GM12891 (cell line): Measurements from ENCODE around the gene SHC1.
A peak's percentile ranks its signal among the peaks of the same experiment; 100 is the strongest.

Experiments
- DNase-seq: peaks from one replicate; pipeline ENCODE4 v3.0.0; 2011; ENCODE audit warnings: low spot score; ENCODE audit not compliant: insufficient read length
- FAIRE-seq: peaks from 2 replicates; lab custom pipeline; 2011; peaks lifted over from hg19 to GRCh38; lab: Jason Lieb, UNC
- PAX5 ChIP-seq: IDR thresholded peaks from 2 replicates; pipeline ENCODE4 v1.6.1; 2011; ENCODE audit warnings: low read length, moderate library complexity, mild to moderate bottlenecking; ENCODE audit not compliant: insufficient read depth, severe bottlenecking
- POLR2A ChIP-seq: IDR thresholded peaks from 2 replicates; pipeline ENCODE4 v1.6.1; 2011; ENCODE audit warnings: low read depth, low read length, control low read depth
- POLR2AphosphoS5 ChIP-seq: IDR thresholded peaks from 2 replicates; pipeline ENCODE4 v1.6.1; 2011; ENCODE audit warnings: low read depth, low read length, control low read depth
- POU2F2 ChIP-seq: IDR thresholded peaks from 2 replicates; pipeline ENCODE4 v1.6.1; 2011; ENCODE audit warnings: low read depth, mild to moderate bottlenecking, control low read depth, low read length, moderate library complexity
- SPI1 ChIP-seq: IDR thresholded peaks from 2 replicates; pipeline ENCODE4 v1.6.1; 2011; ENCODE audit warnings: low read depth, low read length, control low read depth
- TAF1 ChIP-seq: IDR thresholded peaks from 2 replicates; pipeline ENCODE4 v1.6.1; 2011; ENCODE audit warnings: low read depth, low read length, control low read depth

The SHC1 gene

GRCh38 chr1:154974808-154975408 is 4.4 kb upstream of the SHC1 start:
- peak; percentile 58; the same call in 1 of the 2 replicates for TF ChIP-seq TAF1
- TF ChIP-seq POLR2AphosphoS5 = peak; percentile 62
- peak; percentile 64 for TF ChIP-seq SPI1
- peak; percentile 66 for TF ChIP-seq POLR2A
- TF ChIP-seq POU2F2 = no peak
- FAIRE-seq = peak; percentile 97
- DNase-seq = peak; percentile 68

DNA sequence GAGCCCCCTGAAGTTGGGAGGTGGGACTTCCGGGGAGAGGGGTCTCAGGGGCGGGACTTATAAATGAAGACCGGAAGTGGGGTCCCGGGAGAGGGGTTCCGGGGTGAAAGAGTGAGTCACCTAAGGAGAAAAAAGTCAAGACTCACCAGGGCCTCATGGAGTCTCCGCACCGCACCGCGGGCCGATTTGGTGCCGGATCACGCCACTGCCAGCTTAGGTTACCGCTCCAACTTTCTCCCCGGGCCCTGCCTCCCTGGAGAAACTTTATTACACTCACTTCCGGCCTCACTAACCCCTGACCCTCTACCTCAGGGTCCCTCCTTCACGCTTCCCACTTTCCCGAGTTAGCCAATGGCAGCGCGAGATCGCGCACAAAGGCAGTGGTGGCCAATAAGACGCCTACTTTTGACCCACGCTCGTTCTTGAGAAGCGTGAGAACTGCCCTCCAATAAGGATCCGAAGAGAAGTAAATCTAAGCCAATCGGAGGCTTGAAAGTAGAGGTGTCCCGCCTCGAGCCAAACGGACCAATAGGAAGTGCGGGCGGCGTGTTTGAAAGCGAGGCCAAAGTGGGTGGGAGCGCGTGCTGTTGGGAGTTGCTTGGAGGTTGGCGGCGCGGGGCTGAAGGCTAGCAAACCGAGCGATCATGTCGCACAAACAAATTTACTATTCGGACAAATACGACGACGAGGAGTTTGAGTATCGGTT is 3.7 kb upstream of the SHC1 start, which contains the start of gene CKS1B:
TSS of gene CKS1B (plus strand) at position 580 of the 706 bp plus-strand sequence. CDS start at position 645, 65 bp downstream.
- FAIRE-seq = no peak
- peak; percentile 81 for DNase-seq
- TF ChIP-seq POLR2AphosphoS5 (peak; percentile 80), POU2F2 (no peak; the same call in 1 of the 2 replicates), POLR2A (peak; percentile 62), SPI1 (0 out of 2 replicates have a peak, but pooled peaks have one; percentile 7)

DNA sequence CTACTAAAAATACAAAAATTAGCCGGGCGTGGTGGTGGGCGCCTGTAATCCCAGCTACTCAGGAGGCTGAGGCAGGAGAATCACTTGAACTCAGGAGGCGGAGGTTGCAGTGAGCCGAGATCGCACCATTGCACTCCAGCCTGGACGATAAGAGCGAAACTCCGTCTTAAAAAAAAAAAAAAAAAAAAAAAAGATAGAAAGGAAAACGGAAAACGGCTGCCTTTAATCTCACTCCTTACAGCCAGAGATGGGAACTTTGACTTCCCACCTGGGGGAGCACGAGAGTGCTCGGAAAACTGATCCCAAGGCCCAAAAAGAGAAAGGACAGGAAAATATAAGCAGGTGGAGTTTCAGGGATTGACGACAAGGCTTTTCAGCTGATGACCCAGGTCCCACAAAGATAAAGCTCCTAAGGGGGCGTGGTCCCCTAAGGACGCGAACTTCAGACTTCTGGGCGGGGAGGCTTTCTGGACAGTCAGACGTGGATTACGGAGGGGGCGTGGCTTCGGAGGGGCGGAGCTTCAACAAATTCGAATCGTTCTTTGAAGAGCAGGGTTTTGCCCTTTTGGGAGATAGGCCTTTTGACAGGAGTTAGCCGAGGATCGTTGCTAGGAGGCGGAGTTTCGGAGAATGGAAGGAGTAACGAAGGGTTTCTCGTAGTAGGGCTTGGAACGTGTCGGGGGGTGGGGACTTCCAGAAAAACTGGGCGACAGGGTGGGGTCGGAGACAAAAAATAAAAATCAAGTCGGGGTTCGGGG is 3.0 kb upstream of the SHC1 start:
- DNase-seq = peak; percentile 79
- peak; percentile 66 for FAIRE-seq
- no peak for TF ChIP-seq SPI1
- TF ChIP-seq POLR2A = peak; percentile 29; the same call in 1 of the 2 replicates
- TF ChIP-seq POU2F2 = 0 out of 2 replicates have a peak, but pooled peaks have one; percentile 3

DNA sequence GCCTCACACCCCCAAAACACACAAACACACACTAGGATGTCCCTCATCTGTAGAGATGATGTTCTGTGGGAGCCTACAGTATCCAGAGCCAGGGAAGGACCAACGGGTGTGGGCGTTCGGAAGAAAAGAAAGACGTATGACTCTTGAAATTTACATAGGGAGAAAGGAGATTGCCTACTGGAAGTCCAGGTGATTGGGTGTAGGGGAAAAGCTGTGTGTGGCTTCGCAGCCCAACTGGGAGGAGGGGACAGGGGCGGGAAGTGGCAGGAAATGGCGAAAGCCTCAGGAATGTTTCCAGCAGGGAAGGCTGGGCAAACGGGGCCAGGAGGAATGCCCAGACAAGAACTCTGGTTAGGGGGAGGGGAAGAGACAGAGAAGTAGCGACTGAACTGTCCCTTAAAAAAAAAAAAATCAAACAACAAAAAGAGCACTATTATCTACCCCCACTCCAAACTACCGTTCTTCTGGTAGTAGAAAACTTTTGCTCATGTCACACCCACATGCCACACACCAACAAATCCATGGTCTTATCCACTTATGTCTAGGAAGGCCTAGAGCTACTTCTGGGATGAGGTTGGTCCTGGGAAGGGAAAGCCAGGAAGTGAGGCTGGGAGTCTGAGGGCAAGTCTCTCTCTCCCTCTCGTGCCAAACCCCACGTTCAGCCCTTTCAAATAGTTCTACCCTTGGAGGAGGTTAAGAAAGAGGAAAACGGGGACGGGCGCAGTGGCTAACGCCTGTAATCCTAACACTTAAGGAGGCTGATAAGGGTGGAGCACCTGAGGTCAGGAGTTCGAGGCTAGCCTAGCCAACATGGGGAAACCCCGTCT is 2.2 kb upstream of the SHC1 start:
- DNase-seq = no peak
- no peak for FAIRE-seq
- TF ChIP-seq TAF1 (no peak), PAX5 (no peak), SPI1 (no peak), POU2F2 (no peak), POLR2AphosphoS5 (no peak), POLR2A (no peak)

DNA sequence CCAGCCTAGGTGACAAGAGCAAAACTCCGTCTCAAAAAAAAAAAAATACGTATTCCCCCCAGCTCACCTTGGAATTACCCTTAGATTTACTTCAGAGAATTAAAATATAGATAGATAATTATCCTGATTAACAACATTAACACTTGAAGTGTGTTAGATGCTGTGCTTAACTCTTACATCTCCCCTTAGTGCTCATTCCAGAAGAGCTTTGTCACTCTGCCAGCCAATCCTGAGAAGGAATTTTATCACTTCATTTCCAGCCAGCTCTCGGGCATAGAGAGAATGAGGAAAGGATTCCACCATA is 1.6 kb upstream of the SHC1 start:
- FAIRE-seq = no peak

DNA sequence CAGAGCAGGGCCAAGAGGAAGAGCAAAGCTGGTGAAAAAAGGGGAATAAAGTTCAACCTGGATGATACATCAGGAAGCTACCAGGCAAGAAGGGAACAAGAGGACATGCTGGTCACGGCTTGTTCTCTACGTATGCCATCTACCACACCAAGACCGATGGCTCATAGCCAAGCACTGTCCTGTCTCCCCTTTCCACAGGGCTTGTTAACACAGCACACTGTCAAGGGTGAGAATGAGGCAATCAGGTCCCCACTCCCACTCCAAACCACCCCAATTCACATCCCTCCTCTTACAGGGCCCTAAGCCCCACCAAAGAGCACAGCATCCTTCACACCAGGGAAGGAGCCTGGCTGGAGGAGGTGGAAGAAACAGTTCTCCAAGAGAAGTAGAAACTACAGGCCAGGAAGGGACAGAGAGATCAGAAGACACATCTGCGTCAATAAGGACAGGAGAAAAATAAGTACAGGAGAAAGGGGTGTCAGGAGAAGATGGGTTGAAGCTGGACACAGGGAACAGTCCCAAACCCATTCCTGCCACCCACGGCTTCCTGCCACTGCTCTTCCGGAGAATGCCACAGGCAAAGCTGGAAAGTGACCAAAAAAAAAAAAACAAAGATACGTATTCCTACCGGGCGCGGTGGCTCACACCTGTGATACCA is 923 bp upstream of the SHC1 start:
- TF ChIP-seq POLR2AphosphoS5 (no peak), POLR2A (no peak), POU2F2 (no peak), PAX5 (no peak), TAF1 (no peak), SPI1 (no peak)
- no peak for DNase-seq

More for the DNA sequence above, 1.6 kb upstream of the SHC1 start:
- no peak for TF ChIP-seq SPI1
- no peak for TF ChIP-seq POLR2AphosphoS5
- no peak for TF ChIP-seq TAF1
- no peak for TF ChIP-seq POLR2A
- no peak for TF ChIP-seq POU2F2
- no peak for TF ChIP-seq PAX5
- no peak for DNase-seq

DNA sequence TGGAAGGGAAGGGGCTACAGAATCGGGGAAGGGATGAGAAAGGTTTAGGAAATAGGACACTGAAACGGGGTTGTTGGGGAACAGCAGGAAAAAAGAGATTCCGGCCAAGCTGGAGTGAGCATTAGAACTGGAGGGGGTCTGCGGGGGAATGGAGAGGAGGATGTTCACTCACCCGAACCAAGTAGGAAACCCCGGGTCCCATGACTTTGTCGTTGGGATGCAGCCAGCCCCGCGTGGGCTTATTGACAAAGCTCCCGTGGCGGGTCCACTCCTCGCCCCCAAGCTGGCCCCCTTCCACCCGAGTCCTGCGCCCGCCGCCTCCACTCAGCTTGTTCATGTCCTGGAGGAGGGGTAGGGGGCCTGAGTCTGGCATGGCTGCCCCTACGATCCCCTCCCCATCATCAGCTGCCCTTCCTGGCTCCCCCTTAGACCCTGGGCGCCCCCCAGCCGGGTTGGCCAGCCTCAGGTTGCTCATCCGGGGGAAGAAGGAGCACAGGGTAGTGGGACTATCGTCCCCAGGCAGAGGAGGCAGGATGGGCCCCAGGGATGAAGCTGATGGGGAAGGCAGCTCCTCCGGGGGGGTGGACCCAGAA is 591 bp downstream of the SHC1 start:
- DNase-seq (no peak), FAIRE-seq (no peak)
- TF ChIP-seq TAF1 (no peak), SPI1 (no peak), POLR2A (no peak), POU2F2 (no peak), POLR2AphosphoS5 (no peak), PAX5 (no peak)

More for the DNA sequence above, 923 bp upstream of the SHC1 start:
- FAIRE-seq = no peak

GRCh38 chr1:154969246-154969645 is 1.3 kb downstream of the SHC1 start:
- FAIRE-seq = no peak
- no peak for DNase-seq
- TF ChIP-seq POLR2A (no peak), TAF1 (no peak), POLR2AphosphoS5 (no peak), PAX5 (no peak), POU2F2 (no peak), SPI1 (no peak)

DNA sequence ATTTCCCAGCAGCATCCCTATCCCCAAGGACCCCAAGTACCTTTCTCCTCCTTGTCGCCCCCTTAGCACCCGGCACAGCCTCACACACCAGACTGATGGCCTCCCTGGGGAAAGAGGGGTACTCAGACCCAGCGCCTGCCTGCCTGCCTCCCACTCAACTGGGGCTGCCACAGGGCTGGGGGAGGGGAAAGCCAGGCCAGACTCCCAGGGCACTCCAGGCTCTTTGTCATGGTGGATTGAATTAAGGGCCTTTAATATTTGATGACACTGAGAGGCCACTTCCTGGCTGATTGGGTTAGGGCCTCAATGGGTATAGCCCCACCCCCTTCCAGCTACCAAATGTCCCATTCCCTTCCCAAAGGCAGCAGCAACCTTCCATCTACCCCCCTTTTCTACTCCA is 1.8 kb downstream of the SHC1 start:
- DNase-seq (no peak), FAIRE-seq (no peak)
- TF ChIP-seq POLR2AphosphoS5 (no peak), POU2F2 (no peak), TAF1 (no peak), SPI1 (no peak), PAX5 (no peak), POLR2A (no peak)
